ENCODE measurements around the gene NDUFB8.
A peak's percentile ranks its signal among the peaks of the same experiment; 100 is the strongest.

The NDUFB8 gene

DNA sequence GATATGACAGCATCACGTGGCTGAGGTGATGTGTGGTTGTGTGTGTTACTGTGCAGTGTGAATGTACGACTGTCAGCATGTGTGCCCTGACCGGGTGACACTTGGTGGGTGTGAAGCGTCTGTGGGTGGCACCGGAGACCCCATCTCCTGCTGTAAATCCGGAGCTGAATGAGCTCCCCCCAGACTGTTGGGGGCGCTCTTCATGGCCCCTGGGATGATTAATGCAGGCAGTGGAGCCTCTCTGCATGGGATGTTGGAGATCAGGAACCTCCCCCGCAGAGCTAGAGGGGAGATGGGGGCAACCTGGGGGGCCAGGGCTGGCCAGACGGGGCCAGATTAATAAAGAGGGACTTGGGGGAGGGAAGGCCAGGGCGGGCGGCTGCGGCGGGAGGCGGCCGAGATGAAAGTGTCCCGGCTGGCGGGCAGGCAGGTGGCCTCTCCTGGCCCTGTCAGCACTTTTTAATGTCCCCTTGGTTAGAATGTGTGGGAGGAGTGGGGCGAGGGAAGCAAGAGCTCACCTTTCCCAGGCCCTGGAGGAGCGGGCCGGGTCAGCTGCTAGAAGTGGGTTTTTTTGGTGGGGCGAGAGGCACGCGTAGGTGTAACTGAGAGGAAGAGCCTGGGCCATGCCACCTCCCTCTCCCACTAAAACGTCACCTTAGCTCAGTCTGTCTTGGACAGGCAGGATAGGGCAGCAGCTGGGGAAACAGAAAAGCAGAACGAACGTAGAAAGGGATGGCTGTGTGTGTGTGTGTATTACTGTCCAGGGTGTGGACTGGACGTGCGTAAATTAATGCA, 40.2 kb upstream of the NDUFB8 start:
- no peak for DNase-seq (ENCODE audit: extremely low read depth, low read depth)
- TF ChIP-seq, protein P1, sequence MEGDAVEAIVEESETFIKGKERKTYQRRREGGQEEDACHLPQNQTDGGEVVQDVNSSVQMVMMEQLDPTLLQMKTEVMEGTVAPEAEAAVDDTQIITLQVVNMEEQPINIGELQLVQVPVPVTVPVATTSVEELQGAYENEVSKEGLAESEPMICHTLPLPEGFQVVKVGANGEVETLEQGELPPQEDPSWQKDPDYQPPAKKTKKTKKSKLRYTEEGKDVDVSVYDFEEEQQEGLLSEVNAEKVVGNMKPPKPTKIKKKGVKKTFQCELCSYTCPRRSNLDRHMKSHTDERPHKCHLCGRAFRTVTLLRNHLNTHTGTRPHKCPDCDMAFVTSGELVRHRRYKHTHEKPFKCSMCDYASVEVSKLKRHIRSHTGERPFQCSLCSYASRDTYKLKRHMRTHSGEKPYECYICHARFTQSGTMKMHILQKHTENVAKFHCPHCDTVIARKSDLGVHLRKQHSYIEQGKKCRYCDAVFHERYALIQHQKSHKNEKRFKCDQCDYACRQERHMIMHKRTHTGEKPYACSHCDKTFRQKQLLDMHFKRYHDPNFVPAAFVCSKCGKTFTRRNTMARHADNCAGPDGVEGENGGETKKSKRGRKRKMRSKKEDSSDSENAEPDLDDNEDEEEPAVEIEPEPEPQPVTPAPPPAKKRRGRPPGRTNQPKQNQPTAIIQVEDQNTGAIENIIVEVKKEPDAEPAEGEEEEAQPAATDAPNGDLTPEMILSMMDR (IDR thresholded peaks at IDR 0.05; ENCODE audit: low read depth, low read length, missing control alignments): peak; percentile 20
- H3K4me3 ChIP-seq (replicated peaks; ENCODE audit: low read depth, low read length): 0 out of 2 replicates have a peak overlapping the region, but pooled peaks have one; percentile 6

DNA sequence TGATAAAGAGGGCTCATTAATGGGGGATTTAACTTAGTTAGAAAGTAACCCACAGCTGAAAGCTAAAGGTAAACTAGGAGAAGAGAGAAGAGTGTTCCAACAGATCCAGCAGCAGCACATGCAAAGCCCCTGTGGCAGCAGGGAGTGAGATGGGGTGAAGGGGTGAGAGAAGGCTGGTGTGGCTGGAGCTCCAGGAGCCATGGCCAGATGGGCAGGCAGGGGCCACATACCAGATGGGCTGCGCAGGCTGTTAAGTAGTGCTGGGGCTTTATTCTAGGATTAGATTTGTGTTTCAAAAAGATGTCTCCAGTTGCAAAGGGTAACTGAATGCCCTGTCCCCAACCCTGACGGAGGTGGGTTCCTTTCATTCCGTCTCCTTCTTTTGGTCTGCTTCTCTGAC, 39.2 kb upstream of the NDUFB8 start:
- H3K4me3 ChIP-seq (replicated peaks; ENCODE audit: low read depth, low read length): no peak overlapping the region
- DNase-seq (ENCODE audit: extremely low read depth, low read depth): no peak
- TF ChIP-seq, protein P1 (IDR thresholded peaks at IDR 0.05; ENCODE audit: low read depth, low read length, missing control alignments): no peak

DNA sequence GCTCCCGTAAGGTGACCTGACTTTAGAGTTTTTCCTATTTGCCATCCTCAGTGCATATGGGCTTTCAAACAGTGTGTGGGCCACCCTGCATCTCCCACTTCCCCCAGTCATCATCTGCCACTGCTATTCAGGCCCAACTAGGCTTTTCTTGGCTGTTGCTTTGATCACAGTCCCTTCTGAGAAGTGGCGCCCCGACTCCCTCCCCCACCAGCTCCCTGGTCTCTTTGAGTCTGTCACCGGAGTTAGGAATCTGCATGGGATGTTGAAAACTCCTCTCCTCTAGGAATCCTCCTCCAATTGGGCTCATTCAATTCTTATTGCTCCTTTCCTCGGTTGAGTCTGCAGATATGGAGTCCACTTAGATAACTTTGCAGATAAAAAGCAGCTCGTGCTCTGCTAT, 38.2 kb upstream of the NDUFB8 start:
- DNase-seq (ENCODE audit: extremely low read depth, low read depth): no peak
- no peak overlapping the region for H3K4me3 ChIP-seq (replicated peaks; ENCODE audit: low read depth, low read length)
- TF ChIP-seq, protein P1 (IDR thresholded peaks at IDR 0.05; ENCODE audit: low read depth, low read length, missing control alignments): no peak

DNA sequence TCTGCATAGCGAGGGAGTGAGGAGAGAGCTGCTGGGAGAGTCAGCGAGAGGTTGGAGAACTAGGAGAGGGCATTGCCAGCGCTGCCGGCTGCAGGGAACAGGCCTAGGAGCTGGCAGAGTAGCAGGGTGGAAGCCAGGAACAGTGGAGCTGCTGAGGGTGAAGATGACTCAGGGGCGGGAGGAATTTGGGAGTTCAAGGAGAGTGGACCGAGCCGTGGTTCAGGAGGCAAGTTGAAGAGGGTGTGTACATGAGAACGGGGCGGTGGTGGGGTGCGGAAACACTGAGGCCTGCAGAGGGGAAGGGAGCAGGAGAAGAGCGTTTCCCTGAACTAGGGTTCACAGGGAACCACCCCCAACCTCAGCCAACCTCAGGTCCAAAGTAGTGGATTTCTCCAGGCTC, 37.6 kb upstream of the NDUFB8 start:
- no peak for DNase-seq (ENCODE audit: extremely low read depth, low read depth)
- TF ChIP-seq, protein P1 (IDR thresholded peaks at IDR 0.05; ENCODE audit: low read depth, low read length, missing control alignments): no peak
- H3K4me3 ChIP-seq (replicated peaks; ENCODE audit: low read depth, low read length): no peak overlapping the region

DNA sequence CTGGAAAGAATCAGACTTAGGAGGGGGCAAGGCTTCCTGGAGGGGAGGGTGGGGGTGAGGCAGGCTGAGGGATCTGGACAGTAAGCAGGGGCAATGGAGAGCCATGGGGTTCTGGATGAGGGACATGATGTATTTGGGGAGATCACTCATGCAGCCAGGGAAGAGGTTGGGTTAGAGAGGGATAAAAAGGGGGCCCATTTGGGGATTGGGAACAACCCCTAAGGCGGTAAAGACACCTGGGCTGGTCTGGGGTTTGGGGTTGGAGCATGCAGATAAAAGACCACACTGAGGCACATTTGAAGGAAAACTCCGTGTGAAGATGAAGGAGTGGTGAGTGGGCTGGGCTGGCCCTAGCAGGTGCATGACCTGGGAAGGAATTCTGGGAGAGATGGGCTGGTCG, 36.9 kb upstream of the NDUFB8 start:
- DNase-seq (ENCODE audit: extremely low read depth, low read depth): no peak
- TF ChIP-seq, protein P1 (IDR thresholded peaks at IDR 0.05; ENCODE audit: low read depth, low read length, missing control alignments): no peak
- H3K4me3 ChIP-seq (replicated peaks; ENCODE audit: low read depth, low read length): no peak overlapping the region

GRCh38 chr10:100565206-100565985, 35.7 kb upstream of the NDUFB8 start:
- no peak overlapping the region for H3K4me3 ChIP-seq (replicated peaks; ENCODE audit: low read depth, low read length)
- DNase-seq (ENCODE audit: extremely low read depth, low read depth): no peak
- TF ChIP-seq, protein P1 (IDR thresholded peaks at IDR 0.05; ENCODE audit: low read depth, low read length, missing control alignments): no peak

Data from HFF-Myc (cell line).